ENCODE measurements around the gene PTBP3.
A peak's percentile ranks its signal among the peaks of the same experiment; 100 is the strongest.

The PTBP3 gene

DNA sequence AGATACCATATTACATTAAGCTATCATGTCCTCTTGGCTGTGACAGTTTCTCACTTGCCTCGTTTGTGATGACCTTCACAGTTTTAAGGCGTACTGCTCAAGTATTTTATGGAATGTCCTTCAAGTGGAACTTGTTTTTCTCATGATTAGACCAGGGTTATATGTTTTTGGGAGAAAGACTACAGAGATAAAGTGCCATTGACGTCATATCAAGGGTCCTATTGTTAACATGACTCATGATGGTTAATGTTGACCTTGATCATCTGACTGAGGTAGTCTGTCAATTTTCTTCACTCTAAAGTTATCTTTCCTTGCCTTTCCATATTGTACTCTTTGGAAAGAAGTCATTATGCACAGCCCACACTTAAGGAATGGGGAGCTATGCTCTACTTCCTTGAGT lies 17.8 kb upstream of the PTBP3 start:
- DNase-seq (ENCODE audit: low read depth), result no peak
- no peak for TF ChIP-seq POLR2A (IDR thresholded peaks at IDR 0.05; ENCODE audit: extremely low read depth, insufficient read length)
- TF ChIP-seq, protein P1, sequence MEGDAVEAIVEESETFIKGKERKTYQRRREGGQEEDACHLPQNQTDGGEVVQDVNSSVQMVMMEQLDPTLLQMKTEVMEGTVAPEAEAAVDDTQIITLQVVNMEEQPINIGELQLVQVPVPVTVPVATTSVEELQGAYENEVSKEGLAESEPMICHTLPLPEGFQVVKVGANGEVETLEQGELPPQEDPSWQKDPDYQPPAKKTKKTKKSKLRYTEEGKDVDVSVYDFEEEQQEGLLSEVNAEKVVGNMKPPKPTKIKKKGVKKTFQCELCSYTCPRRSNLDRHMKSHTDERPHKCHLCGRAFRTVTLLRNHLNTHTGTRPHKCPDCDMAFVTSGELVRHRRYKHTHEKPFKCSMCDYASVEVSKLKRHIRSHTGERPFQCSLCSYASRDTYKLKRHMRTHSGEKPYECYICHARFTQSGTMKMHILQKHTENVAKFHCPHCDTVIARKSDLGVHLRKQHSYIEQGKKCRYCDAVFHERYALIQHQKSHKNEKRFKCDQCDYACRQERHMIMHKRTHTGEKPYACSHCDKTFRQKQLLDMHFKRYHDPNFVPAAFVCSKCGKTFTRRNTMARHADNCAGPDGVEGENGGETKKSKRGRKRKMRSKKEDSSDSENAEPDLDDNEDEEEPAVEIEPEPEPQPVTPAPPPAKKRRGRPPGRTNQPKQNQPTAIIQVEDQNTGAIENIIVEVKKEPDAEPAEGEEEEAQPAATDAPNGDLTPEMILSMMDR (IDR thresholded peaks at IDR 0.05; ENCODE audit: low read depth, low read length), result no peak
- no peak for TF ChIP-seq MYC (IDR thresholded peaks at IDR 0.05; ENCODE audit: low read depth, low read length)
- TF ChIP-seq, protein P2, sequence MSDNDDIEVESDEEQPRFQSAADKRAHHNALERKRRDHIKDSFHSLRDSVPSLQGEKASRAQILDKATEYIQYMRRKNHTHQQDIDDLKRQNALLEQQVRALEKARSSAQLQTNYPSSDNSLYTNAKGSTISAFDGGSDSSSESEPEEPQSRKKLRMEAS (IDR thresholded peaks at IDR 0.05; ENCODE audit: low read depth, low read length), result no peak
- H3K4me3 ChIP-seq (ENCODE audit: low read depth, low read length), result no peak overlapping the region

DNA sequence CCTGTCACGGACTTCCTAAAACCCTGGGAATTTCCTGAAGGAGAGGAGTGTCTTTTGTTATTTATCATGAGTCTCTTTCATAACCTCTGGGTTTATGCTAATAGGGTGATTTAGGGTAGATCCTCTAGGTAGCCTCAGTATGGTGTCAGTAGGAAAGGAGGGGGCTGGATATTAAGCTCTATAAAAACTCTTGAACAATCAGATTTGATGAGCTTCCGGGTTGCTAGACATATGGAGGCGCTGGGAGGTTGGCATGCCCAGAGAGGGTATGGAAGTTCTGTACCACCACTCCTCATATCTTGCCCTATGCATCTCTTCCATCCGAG lies 15.6 kb upstream of the PTBP3 start:
- no peak overlapping the region for H3K4me3 ChIP-seq (ENCODE audit: low read depth, low read length)
- DNase-seq (ENCODE audit: low read depth), result no peak
- TF ChIP-seq, protein P1 (IDR thresholded peaks at IDR 0.05; ENCODE audit: low read depth, low read length), result no peak
- TF ChIP-seq MYC (IDR thresholded peaks at IDR 0.05; ENCODE audit: low read depth, low read length) (no peak), POLR2A (IDR thresholded peaks at IDR 0.05; ENCODE audit: extremely low read depth, insufficient read length) (no peak)
- TF ChIP-seq, protein P2 (IDR thresholded peaks at IDR 0.05; ENCODE audit: low read depth, low read length), result no peak

DNA sequence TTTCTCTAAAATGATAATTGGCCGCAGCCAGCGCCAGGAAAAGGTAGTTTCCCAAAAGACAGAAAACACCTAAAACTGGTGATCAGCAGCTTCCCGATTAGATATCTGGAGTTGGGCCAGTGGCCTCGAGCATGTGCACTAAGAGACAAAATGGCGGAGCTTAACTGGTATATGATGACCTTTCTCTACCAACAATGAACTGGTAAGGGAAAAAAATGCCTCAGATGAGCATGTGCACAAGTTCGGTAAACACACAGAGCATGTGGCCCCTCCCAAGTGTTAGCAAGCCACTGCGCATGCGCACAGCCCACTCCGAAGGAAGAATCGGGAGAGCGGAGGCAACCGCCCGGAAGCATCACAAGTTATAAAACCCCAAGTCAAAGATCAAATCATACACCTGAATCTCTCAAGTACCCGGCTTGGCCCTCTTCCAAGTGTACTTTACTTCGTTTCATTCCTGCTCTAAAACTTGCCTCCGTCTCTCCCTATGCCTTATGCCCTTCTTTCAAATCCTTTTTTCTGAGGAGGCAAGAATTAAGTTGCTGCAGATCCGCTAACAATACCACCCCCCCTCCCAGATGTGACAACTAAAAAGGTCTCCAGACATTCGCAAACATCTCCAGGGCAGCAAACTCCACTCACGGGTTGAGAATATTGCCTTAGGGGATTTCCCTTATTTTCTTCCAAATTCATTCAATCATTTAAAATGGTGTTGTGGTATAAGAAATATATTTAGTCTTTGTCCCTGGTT lies 15.0 kb upstream of the PTBP3 start:
- H3K4me3 ChIP-seq (ENCODE audit: low read depth, low read length), result peak overlapping the region; percentile 49
- TF ChIP-seq POLR2A (IDR thresholded peaks at IDR 0.05; ENCODE audit: extremely low read depth, insufficient read length), result no peak
- no peak for TF ChIP-seq MYC (IDR thresholded peaks at IDR 0.05; ENCODE audit: low read depth, low read length)
- TF ChIP-seq, protein P2 (IDR thresholded peaks at IDR 0.05; ENCODE audit: low read depth, low read length), result no peak
- TF ChIP-seq, protein P1 (IDR thresholded peaks at IDR 0.05; ENCODE audit: low read depth, low read length), result no peak

DNA sequence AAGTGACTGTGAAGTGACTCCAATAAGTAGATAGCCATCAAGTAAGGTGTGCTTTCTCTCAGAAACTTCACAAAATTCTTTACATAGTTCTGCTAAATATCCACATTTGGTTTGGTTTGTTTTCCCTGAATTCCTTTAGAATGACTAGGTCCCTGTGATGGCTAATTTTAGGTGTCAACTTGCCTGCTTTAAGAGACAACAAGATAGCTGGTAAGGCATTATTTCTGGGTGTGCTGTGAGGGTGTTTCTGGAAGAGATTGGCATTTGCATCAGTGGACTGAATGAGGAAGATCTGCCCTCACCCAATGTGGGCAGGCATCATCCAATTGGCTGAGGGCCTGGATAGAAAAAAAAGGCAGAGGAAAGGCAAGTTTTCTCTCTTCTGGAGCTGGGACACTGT lies 8.3 kb upstream of the PTBP3 start:
- TF ChIP-seq, protein P2 (IDR thresholded peaks at IDR 0.05; ENCODE audit: low read depth, low read length), result no peak
- TF ChIP-seq MYC (IDR thresholded peaks at IDR 0.05; ENCODE audit: low read depth, low read length) (no peak), POLR2A (IDR thresholded peaks at IDR 0.05; ENCODE audit: extremely low read depth, insufficient read length) (no peak)
- TF ChIP-seq, protein P1 (IDR thresholded peaks at IDR 0.05; ENCODE audit: low read depth, low read length), result no peak
- DNase-seq (ENCODE audit: low read depth), result no peak
- H3K4me3 ChIP-seq (ENCODE audit: low read depth, low read length), result no peak overlapping the region

More for the DNA sequence above, 15.0 kb upstream of the PTBP3 start:
- DNase-seq (ENCODE audit: low read depth), result peak; percentile 58

DNA sequence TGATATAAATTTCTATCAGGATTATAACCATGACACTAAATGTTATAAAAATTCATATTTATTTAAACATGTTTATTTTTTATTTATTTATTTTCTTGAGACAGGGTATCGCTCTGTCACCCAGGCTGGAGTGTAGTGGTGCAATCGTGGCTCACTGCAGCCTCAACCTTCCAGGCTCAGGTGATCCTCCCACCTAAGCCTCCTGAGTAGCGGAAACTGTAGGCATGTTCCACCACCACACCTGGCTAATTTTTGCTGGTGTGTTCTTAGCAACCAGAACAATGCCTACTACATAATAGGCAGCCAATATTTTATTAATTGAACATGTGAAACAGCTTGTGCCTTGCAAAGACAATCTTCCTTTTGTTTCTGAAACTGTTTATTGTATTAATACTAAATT lies 6.5 kb upstream of the PTBP3 start:
- TF ChIP-seq, protein P1 (IDR thresholded peaks at IDR 0.05; ENCODE audit: low read depth, low read length), result no peak
- TF ChIP-seq, protein P2 (IDR thresholded peaks at IDR 0.05; ENCODE audit: low read depth, low read length), result no peak
- TF ChIP-seq POLR2A (IDR thresholded peaks at IDR 0.05; ENCODE audit: extremely low read depth, insufficient read length) (no peak), MYC (IDR thresholded peaks at IDR 0.05; ENCODE audit: low read depth, low read length) (no peak)
- H3K4me3 ChIP-seq (ENCODE audit: low read depth, low read length), result no peak overlapping the region
- DNase-seq (ENCODE audit: low read depth), result no peak

Measured in NB4 (cell line).